Measurements from ENCODE around the gene SETD1A. TPM values are rescaled to one million over a fixed set of nuclear protein-coding genes. Genes with fewer than 3 reads are reported as not detected.

SETD1A gene
- total RNA-seq, 6 donors from 2014 or later, result 9.1 to 30.4 (median 17.0) TPM

- no peak overlapping the region for H3K27ac ChIP-seq
- H3K36me3 ChIP-seq, result peaks cover 58 to 100% (median 95%) of the 10 kb centered on the region in 4 donors
- 93 to 94% methylated on average over 18 to 19 of the region's 19 CpGs for WGBS, 2 donors
- TF ChIP-seq EP300 (IDR thresholded peaks at IDR 0.05) (no peak), POLR2A (IDR thresholded peaks at IDR 0.05) (no peak), POLR2AphosphoS5 (IDR thresholded peaks at IDR 0.05) (no peak)
- TF ChIP-seq, protein P1, sequence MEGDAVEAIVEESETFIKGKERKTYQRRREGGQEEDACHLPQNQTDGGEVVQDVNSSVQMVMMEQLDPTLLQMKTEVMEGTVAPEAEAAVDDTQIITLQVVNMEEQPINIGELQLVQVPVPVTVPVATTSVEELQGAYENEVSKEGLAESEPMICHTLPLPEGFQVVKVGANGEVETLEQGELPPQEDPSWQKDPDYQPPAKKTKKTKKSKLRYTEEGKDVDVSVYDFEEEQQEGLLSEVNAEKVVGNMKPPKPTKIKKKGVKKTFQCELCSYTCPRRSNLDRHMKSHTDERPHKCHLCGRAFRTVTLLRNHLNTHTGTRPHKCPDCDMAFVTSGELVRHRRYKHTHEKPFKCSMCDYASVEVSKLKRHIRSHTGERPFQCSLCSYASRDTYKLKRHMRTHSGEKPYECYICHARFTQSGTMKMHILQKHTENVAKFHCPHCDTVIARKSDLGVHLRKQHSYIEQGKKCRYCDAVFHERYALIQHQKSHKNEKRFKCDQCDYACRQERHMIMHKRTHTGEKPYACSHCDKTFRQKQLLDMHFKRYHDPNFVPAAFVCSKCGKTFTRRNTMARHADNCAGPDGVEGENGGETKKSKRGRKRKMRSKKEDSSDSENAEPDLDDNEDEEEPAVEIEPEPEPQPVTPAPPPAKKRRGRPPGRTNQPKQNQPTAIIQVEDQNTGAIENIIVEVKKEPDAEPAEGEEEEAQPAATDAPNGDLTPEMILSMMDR (IDR thresholded peaks at IDR 0.05), result no peak
- H3K9me3 ChIP-seq, result no peaks in the 10 kb centered on the region
- ATAC-seq (ENCODE audit: low FRiP score in 2 of 2) (no peak), DNase-seq (peak in 1 of 2 donors; percentile 73)
- no peaks in the 10 kb centered on the region for H3K27me3 ChIP-seq
- no peak overlapping the region for H3K4me3 ChIP-seq
- no peaks in the 10 kb centered on the region for H3K4me1 ChIP-seq
These were observed 11.8 kb downstream of the SETD1A start for GRCh38 chr16:30969246-30969842.

DNA sequence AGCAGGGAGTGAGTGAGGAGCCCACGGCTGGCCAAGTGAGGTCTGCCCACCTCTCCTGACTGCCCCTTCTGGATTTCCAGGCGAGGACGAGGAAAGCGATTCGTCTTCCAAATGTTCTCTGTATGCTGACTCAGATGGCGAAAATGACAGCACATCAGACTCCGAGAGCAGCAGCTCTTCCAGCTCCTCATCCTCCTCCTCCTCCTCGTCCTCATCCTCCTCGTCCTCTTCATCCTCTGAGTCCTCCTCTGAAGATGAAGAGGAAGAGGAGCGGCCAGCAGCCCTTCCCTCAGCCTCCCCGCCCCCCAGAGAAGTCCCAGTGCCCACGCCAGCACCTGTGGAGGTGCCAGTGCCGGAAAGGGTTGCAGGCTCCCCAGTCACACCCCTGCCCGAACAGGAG is 13.7 kb downstream of the SETD1A start:
- ATAC-seq (ENCODE audit: low FRiP score in 2 of 2) (no peak), DNase-seq (no peak)
- TF ChIP-seq POLR2A (IDR thresholded peaks at IDR 0.05) (no peak), EP300 (IDR thresholded peaks at IDR 0.05) (no peak), POLR2AphosphoS5 (IDR thresholded peaks at IDR 0.05) (no peak)
- TF ChIP-seq, protein P1 (IDR thresholded peaks at IDR 0.05), result no peak
- Histone ChIP-seq H3K27me3 (no peaks in the 10 kb centered on the region), H3K36me3 (peaks cover 41 to 100% (median 94%) of the 10 kb centered on the region in 4 donors), H3K9me3 (no peaks in the 10 kb centered on the region), H3K27ac (no peak overlapping the region), H3K4me1 (no peaks in the 10 kb centered on the region), H3K4me3 (no peak overlapping the region)
- WGBS, 2 donors, result 91 to 97% methylated on average over 14 of the region's 14 CpGs

- H3K9me3 ChIP-seq, result no peaks in the 10 kb centered on the region
- TF ChIP-seq EP300 (IDR thresholded peaks at IDR 0.05) (no peak), POLR2A (IDR thresholded peaks at IDR 0.05) (no peak), POLR2AphosphoS5 (IDR thresholded peaks at IDR 0.05) (no peak)
These were observed 15.3 kb downstream of the SETD1A start for GRCh38 chr16:30972872-30973271.

DNA sequence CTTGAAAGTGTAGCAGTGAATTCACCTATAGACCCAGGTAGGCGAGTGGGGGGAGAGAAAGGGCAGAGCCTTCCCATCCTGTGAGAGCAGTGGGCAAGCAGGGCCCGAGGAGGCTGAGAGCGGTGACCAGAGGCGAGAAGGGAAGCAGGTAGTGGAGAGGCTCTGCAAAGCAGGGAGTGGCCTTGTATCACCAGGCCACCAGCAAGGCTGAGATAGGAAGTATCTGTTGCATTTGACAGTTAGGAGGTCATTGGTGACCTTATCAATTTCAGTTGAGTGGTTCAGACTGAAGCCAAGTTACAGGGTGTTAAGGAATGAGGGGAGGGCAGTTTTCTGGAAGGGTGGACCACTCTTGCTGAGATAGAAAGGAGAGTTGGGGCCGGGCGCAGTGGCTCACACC is 16.8 kb downstream of the SETD1A start:
- TF ChIP-seq POLR2AphosphoS5 (IDR thresholded peaks at IDR 0.05), result no peak
- no peak for TF ChIP-seq POLR2A (IDR thresholded peaks at IDR 0.05)
- TF ChIP-seq, protein P1 (IDR thresholded peaks at IDR 0.05), result no peak
- no peak overlapping the region for H3K4me3 ChIP-seq
- H3K36me3 ChIP-seq, result peaks cover 26 to 100% (median 94%) of the 10 kb centered on the region in 4 donors
- H3K27ac ChIP-seq, result no peak overlapping the region
- DNase-seq (no peak), ATAC-seq (ENCODE audit: low FRiP score in 2 of 2) (no peak)
- H3K4me1 ChIP-seq, result no peaks in the 10 kb centered on the region
- H3K27me3 ChIP-seq, result no peaks in the 10 kb centered on the region
- 94 to 95% methylated on average over 6 of the region's 6 CpGs for WGBS, 2 donors
- no peaks in the 10 kb centered on the region for H3K9me3 ChIP-seq

More at GRCh38 chr16:30972872-30973271, 15.3 kb downstream of the SETD1A start:
- Histone ChIP-seq H3K36me3 (peaks cover 35 to 100% (median 95%) of the 10 kb centered on the region in 4 donors), H3K4me1 (no peaks in the 10 kb centered on the region), H3K27me3 (no peaks in the 10 kb centered on the region), H3K4me3 (no peak overlapping the region), H3K27ac (no peak overlapping the region)
- 88 to 95% methylated on average over 7 of the region's 7 CpGs for whole genome bisulfite sequencing, 2 donors
- ATAC-seq (ENCODE audit: low FRiP score in 2 of 2), result no peak
- DNase-seq, result no peak

- TF ChIP-seq, protein P1 (IDR thresholded peaks at IDR 0.05), result no peak
- TF ChIP-seq EP300 (IDR thresholded peaks at IDR 0.05), result no peak
- TF ChIP-seq POLR2AphosphoS5 (IDR thresholded peaks at IDR 0.05), result no peak
- no peak for TF ChIP-seq POLR2A (IDR thresholded peaks at IDR 0.05)
- Histone ChIP-seq H3K36me3 (peaks cover 24 to 100% (median 93%) of the 10 kb centered on the region in 4 donors), H3K4me3 (no peak overlapping the region), H3K9me3 (no peaks in the 10 kb centered on the region), H3K4me1 (no peaks in the 10 kb centered on the region), H3K27ac (no peak overlapping the region), H3K27me3 (no peaks in the 10 kb centered on the region)
- DNase-seq (no peak), ATAC-seq (ENCODE audit: low FRiP score in 2 of 2) (no peak)
- WGBS, 2 donors, result 95 to 98% methylated on average over 4 of the region's 4 CpGs
These were observed 18.9 kb downstream of the SETD1A start for GRCh38 chr16:30976486-30976885.

Data from upper lobe of left lung (tissue), 6 donors.